Gastrocnemius medialis (tissue), 4 donors: ENCODE results near the gene RGS8. TPM values are rescaled to one million over a fixed set of nuclear protein-coding genes. Genes with fewer than 3 reads are reported as not detected.

ENCODE experiments used
- ATAC-seq, 2 donors: fragments of 150-250 bp; one replicate each; pipeline ENCODE4 v1.9.1; 2016
- DNase-seq, 2 donors: peaks; one replicate each; pipeline ENCODE4 v3.0.0-alpha.2; 2019
- H3K27ac ChIP-seq, 4 donors: fragments of 200-600 bp; sonication (generic); 1 replicate in 1 of 4; 2 replicates in 3 of 4; pipeline ENCODE4 v1.5.1; 2016 to 2018; ENCODE audit warnings: mild to moderate bottlenecking in 2 of 4, moderate library complexity in 1 of 4
- H3K27me3 ChIP-seq, 3 donors: fragments of 200-600 bp; sonication (generic) in 2 of 3; 1 replicate in 1 of 3; 2 replicates in 2 of 3; pipeline versions ENCODE4 v1.5.1 to v1.6.0; 2016 to 2019; ENCODE audit warnings: mild to moderate bottlenecking in 1 of 3, moderate library complexity in 1 of 3
- H3K36me3 ChIP-seq, 2 donors: fragments of 200-600 bp; sonication (generic) in 1 of 2; one replicate each; pipeline ENCODE4 v1.5.1; 2017 to 2018
- H3K4me1 ChIP-seq, 2 donors: fragments of 200-600 bp; sonication (generic) in 1 of 2; one replicate each; pipeline ENCODE4 v1.5.1; 2016 to 2017; ENCODE audit warnings: mild to moderate bottlenecking in 2 of 2
- H3K4me3 ChIP-seq, 4 donors: fragments of 200-600 bp; sonication (generic) in 3 of 4; 1 replicate in 1 of 4; 2 replicates in 3 of 4; pipeline ENCODE4 v1.5.1; 2016 to 2019; ENCODE audit warnings: mild to moderate bottlenecking in 2 of 4
- H3K9me3 ChIP-seq, 3 donors: fragments of 200-600 bp; sonication (generic) in 2 of 3; 1 replicate in 1 of 3; 2 replicates in 2 of 3; pipeline ENCODE4 v1.5.1; 2016 to 2019
- CTCF ChIP-seq, 5 experiments: fragments of 450-650 bp in 3 of 5; fragments of 200-600 bp in 2 of 5; sonication (generic) in 2 of 5; IDR thresholded peaks in 4 of 5; conservative IDR thresholded peaks in 1 of 5; 1 replicate in 4 of 5; 2 replicates in 1 of 5; pipeline ENCODE4 v1.5.1; 2016 to 2019; ENCODE audit warnings: antibody characterized with exemption in 5 of 5, mild to moderate bottlenecking in 3 of 5, moderate library complexity in 3 of 5
- POLR2A ChIP-seq, 2 donors: fragments of 450-650 bp; IDR thresholded peaks; one replicate each; pipeline ENCODE4 v1.6.1; 2017; ENCODE audit warnings: antibody characterized with exemption in 2 of 2, mild to moderate bottlenecking in 2 of 2, moderate library complexity in 2 of 2
- in situ Hi-C, 4 donors: fragments of 200-750 bp; cut with MboI; loops; one replicate each; pipeline versions ENCODE4 v1.15.0 to v1.8.0; 2017; ENCODE audit warnings: low sequenced_read_pairs in 4 of 4
- intact Hi-C: fragments of 100-400 bp; cut with DNase I; formaldehyde crosslinking; loops from one replicate; pipeline ENCODE4 v1.15.1; 2023; ENCODE audit warnings: low total_unique reads
- total RNA-seq, 4 donors: library from RNA; depleted of rRNA; stranded (reverse); fragments of >200 nt; gene quantifications; one replicate each; pipeline versions ENCODE4 v1.1.0 to v1.2.3, GENCODE V29; 2016

RGS8 gene
- total RNA-seq, 4 donors from 2014 or later: not detected

- no peak for ATAC-seq
- in situ Hi-C loops: no loop called here
Measured at GRCh38 chr1:182713939-182714338, 29.6 kb upstream of the RGS8 start.

GRCh38 chr1:182713492-182713891, 29.1 kb upstream of the RGS8 start:
- no peak for DNase-seq
- Histone ChIP-seq H3K4me3 (no peak overlapping the region), H3K36me3 (no peaks in the 10 kb centered on the region), H3K27me3 (no peaks in the 10 kb centered on the region), H3K27ac (no peak overlapping the region), H3K9me3 (no peaks in the 10 kb centered on the region), H3K4me1 (no peaks in the 10 kb centered on the region)
- no peak for ATAC-seq
- intact Hi-C loops (no loop called here), in situ Hi-C loops (no loop called here)
- TF ChIP-seq CTCF (IDR thresholded peaks at IDR 0.05 in 4 of 5, conservative IDR thresholded peaks at IDR 0.05 in 1 of 5): no peak
- TF ChIP-seq POLR2A (IDR thresholded peaks at IDR 0.05): no peak

More at GRCh38 chr1:182713939-182714338, 29.6 kb upstream of the RGS8 start:
- Histone ChIP-seq H3K27ac (no peak overlapping the region), H3K4me1 (no peaks in the 10 kb centered on the region), H3K9me3 (no peaks in the 10 kb centered on the region), H3K27me3 (no peaks in the 10 kb centered on the region), H3K4me3 (no peak overlapping the region), H3K36me3 (no peaks in the 10 kb centered on the region)
- DNase-seq: no peak
- no peak for TF ChIP-seq POLR2A (IDR thresholded peaks at IDR 0.05)
- no peak for TF ChIP-seq CTCF (IDR thresholded peaks at IDR 0.05 in 4 of 5, conservative IDR thresholded peaks at IDR 0.05 in 1 of 5)
- intact Hi-C loops: no loop called here

GRCh38 chr1:182709855-182710254, 25.5 kb upstream of the RGS8 start:
- DNase-seq (no peak), ATAC-seq (no peak)
- Histone ChIP-seq H3K36me3 (no peaks in the 10 kb centered on the region), H3K4me3 (no peak overlapping the region), H3K9me3 (no peaks in the 10 kb centered on the region), H3K27ac (no peak overlapping the region), H3K27me3 (no peaks in the 10 kb centered on the region), H3K4me1 (peaks cover 0 to 7% of the 10 kb centered on the region in 2 donors)
- no peak for TF ChIP-seq POLR2A (IDR thresholded peaks at IDR 0.05)
- no peak for TF ChIP-seq CTCF (IDR thresholded peaks at IDR 0.05 in 4 of 5, conservative IDR thresholded peaks at IDR 0.05 in 1 of 5)
- intact Hi-C loops (no loop called here), in situ Hi-C loops (no loop called here)

- Histone ChIP-seq H3K4me3 (no peak overlapping the region), H3K27ac (no peak overlapping the region), H3K4me1 (peaks cover 0 to 7% of the 10 kb centered on the region in 2 donors), H3K36me3 (no peaks in the 10 kb centered on the region), H3K27me3 (no peaks in the 10 kb centered on the region), H3K9me3 (no peaks in the 10 kb centered on the region)
- in situ Hi-C loops (no loop called here), intact Hi-C loops (no loop called here)
- ATAC-seq (no peak), DNase-seq (no peak)
- TF ChIP-seq POLR2A (IDR thresholded peaks at IDR 0.05): no peak
- TF ChIP-seq CTCF (IDR thresholded peaks at IDR 0.05 in 4 of 5, conservative IDR thresholded peaks at IDR 0.05 in 1 of 5): no peak
Measured at GRCh38 chr1:182709225-182709764, 24.9 kb upstream of the RGS8 start.

GRCh38 chr1:182707122-182707521, 22.7 kb upstream of the RGS8 start:
- H3K27me3 ChIP-seq: no peaks in the 10 kb centered on the region
- intact Hi-C loops: no loop called here
- TF ChIP-seq CTCF (IDR thresholded peaks at IDR 0.05 in 4 of 5, conservative IDR thresholded peaks at IDR 0.05 in 1 of 5): no peak
- TF ChIP-seq POLR2A (IDR thresholded peaks at IDR 0.05): no peak
- no peaks in the 10 kb centered on the region for H3K9me3 ChIP-seq
- DNase-seq (no peak), ATAC-seq (peak; percentile 64 to 92)
- no peak overlapping the region for H3K27ac ChIP-seq
- peaks cover 0 to 7% of the 10 kb centered on the region in 2 donors for H3K4me1 ChIP-seq
- H3K36me3 ChIP-seq: no peaks in the 10 kb centered on the region
- H3K4me3 ChIP-seq: no peak overlapping the region
- in situ Hi-C loops: no loop called here
